GM18511 (cell line): ENCODE results near the gene GJC3.
"Not testable (repeated sequence)": the region's sequence is repeated elsewhere in the genome, so short reads cannot be mapped to it uniquely, and the experiment has no call there.

Experiments
- ATAC-seq: cut with Tn5 transposase; IDR thresholded peaks from one replicate; pipeline ENCODE4 v1.9.1; 2021; ENCODE audit warnings: mild to moderate bottlenecking, moderate library complexity; ENCODE audit not compliant: unreplicated experiment

Gene GJC3

DNA sequence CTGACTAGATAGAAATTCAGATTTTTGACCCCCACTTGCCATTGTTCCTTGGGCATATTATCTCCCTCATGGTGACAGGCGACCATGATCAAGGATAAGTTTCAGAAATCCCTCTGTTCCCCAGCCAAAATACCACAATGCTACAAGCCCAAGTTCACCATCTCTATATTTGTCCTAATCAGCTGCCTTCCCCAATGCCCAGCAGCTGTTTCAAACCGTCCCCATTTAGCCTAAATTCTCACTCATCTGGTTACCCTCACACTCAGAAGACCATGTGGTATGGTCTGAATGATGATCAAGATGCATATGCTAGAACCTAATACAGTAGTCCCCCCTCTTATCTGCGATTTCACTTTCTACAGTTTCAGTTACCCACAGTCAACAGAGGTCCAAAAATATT is 956 bp upstream of the GJC3 start:
- ATAC-seq, result no peak

DNA sequence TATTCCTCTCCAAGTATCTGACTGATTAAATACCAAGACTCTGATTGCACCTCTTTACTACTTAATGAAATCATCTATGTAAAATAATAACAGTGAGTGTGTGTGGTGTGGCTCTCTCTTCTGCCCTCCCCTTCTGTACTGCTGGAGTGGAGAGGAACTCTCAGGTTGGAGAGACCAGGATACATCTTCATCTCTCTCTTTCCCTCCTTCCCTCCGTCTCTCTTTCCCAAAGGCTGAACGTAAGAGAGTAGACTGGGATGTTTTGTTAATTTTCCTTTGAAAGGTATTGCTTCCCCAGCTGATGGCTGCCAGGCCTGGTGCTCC is 272 bp upstream of the GJC3 start:
- no peak for ATAC-seq

DNA sequence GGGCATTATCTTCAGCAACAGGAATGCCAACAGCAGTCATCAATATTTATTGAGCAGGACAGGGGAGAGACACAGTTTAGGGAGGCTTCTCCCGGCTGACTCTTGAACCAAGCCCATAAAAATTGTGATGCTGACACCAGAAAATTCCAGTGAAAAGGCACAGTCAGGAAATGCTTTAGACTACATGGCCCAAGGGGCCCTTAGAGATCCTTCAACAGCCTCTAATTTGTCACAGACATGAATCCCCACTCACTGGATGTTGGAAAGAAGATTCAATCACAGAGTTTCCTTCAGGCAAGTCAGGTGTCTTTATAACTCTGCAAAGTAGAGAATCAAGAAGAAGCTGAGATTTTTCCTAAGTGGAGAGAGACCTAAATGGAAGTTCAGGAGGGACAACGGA is 1.2 kb downstream of the GJC3 start:
- no peak for ATAC-seq

DNA sequence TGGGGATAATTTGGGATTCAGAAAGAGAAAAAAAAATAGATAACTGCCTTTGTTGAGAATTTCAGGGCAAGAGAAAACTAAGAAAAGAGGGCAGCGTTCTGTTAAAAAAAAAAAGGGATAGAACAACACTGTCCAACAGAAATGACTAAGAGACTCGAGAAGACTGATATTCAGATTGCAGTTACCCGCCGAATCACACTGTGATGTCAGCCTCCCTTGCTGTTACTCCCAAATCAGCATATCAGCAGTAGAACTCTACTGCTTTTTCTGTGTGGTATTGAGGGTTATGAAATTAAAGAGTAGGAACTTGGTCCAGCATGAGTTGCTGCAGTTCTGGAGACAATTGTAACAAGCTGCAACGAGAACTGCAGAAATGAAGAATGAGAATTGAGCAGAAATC is 1.9 kb downstream of the GJC3 start:
- ATAC-seq, result no peak

DNA sequence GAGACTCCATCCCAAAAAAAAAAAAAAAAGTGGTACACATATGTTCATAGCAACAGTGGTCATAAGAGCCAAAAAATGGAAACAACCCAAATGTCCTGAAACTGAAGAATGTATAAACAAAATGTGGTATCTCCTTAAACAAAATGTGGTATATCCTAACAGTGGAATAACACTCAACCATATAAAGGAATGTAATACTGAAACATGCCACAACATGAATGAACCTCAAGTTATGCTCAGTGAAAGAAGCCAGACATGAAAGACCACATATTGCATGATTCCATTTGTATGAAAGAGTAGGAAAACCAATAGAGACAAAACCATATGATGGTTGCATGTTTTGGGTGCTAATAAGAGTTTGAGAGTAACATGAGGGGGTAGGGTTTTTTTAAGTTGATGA is 3.1 kb downstream of the GJC3 start:
- ATAC-seq, result no peak

DNA sequence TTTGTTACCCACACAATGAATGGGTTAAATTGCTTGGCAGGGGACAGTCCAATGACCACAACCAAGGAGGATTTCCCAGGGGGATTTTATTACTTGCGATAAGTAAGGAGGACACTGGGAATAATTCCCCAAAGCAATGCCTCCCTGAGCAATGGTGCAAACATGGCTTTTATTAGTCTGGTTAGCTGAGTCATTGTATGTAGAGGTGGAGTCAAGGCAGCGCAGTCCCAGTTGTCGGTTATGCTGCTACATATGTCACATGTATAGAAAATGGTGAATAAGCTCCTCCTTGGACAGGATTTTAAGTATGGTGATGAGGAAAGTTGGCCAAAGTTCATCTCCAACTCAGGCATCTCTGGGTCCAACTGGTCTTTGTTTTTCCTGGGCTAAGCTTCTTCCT is 6.2 kb downstream of the GJC3 start:
- ATAC-seq, result no peak

DNA sequence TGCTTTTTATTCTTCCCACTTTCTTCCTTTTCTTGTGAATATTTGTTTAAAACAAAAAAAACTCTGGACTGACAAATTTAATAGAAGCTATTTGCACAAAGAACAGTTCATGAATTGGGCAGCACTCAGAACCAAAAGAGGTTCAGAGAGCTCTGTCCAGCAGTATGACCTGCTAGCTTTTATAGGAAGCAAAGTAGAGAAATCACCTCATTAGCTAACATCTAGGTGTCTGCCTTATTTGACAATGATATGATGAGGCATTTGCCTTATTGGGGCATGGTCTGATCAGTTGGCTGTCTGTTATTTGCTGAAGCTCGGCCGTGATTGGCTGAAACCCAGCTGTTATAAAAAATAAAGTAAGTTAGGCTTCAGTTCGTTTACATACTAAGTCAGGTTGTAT is 9.3 kb downstream of the GJC3 start:
- no peak for ATAC-seq

DNA sequence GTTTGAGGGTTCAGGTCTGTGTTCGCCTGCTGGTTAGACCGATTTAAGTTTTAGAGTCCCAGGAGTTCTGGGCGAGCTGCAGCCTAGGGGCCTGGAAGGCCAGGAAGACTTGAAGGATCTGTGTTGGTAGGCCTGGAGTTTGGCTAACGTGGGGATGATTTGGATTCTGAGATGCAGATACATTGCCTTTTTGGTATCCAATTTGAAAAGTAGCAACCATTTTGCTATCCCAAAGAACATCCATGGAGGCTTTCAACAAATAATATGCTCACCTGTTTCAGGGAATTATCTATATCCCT is 9.7 kb downstream of the GJC3 start:
- no peak for ATAC-seq

DNA sequence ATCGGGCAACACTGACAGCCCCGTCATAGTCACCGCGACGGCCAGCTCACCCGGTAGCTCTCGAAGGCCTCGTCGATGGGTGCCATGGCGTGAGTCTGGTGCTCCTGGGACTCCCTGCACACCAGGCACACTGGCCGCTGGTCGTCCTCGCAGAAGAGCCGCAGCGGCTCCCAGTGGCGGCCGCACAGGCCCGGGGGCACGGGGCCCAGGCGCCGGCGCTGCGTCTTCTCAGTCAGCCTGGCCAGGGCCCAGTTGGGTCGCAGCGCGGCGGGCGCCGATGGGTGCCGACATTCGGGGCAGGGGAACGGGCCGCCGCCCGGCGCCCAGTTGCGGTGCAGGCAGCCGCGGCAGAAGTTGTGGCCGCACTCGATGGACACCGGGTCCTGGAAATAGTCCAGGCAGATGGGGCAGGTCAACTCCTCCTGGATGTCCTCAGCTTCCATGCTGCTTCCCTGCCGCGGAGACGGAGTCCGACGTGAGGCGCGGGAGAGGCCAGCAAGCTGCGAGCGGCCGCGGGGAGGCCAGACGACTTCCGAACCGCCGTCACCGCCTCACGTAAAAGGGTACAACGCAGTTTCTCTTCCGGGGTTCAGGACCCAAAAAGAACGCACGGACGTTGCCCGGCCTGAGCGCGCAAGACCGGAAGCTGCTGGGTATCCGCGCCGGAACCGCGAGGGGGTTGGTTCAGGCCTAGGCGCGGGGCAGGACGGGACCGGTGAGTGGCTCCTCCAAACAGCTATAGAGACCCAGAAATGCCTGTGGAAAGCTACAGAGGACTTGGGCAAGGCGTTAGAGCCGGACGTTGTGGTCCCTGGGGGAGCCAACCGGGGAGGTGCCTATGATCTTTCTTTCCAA is 10.2 kb downstream of the GJC3 start, which contains the start of gene TRIM4:
Gene TRIM4, minus strand, starts transcription at position 572 of the 855 bp plus-strand sequence. Its CDS starts 129 bp downstream, at position 443.
- ATAC-seq, result peak; percentile 98

DNA sequence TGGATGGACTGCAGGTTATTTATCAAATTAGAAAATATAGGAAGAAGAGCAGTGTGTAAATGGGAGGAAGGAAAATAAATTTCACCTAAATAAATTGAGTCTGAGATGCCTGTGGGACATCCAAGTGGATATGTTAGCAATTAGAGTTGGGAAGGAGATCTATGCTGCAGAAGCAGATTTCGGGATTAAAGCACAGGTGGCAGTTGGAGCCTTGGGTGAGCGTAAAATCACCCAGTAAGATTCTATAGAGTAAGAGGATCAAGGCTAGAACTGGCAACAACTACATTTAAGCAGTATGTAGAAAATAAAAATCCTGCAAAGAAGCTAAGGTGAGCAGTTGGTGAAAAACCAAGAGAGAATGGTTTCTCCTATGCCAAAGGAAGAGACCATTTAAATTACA is 18.4 kb downstream of the GJC3 start:
- no peak for ATAC-seq

DNA sequence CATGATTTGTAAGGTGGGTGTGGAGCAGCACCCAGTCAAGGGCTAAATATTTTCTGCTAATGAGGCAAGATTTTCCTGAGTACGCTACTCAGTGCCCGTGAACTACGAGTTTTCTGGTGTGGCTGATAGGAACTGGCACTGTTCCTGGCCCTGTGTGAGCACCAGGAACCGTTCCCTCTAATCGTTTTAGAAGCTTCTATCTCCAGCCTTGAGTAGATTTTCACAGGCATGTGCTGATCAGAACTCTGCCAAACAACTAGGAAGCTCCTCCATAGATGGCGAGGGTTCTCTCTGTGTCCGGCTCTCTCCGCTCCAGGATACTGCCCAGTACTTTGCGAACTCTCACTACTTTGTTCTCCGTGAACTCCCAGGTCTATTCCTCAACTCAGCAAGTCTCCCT is 27.8 kb downstream of the GJC3 start:
- no peak for ATAC-seq

DNA sequence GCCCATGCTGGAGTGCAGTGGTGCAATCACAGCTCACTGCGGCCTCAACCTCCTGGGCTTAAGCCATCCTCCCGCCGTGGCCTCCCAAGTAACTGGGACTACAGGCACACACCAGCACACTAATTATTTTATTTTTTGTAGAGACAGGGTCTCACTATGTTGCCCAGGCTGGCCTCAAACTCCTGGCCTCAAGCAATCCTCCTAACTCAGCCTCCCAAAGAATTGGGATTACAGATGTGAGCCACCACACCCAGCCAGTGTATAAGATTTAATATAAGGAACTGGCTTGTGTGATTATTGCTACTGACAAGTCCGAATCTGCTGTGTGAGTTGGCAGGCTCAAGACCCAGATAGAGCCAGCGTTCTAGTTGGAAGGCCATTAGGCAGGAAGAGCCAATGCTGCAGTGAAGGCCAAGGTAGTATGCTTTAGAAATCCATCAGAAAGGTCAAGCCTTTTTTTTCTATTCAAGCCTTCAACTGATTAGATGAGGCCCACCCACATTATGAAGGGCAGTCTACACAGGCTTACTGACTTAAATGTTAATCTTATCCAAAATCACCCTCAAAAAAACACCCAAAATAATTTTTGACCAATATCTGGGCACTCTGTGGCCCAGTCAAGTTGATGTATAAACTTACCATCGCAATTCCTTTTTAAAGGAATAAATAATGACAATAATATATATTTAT is 29.4 kb downstream of the GJC3 start:
- no peak for ATAC-seq

DNA sequence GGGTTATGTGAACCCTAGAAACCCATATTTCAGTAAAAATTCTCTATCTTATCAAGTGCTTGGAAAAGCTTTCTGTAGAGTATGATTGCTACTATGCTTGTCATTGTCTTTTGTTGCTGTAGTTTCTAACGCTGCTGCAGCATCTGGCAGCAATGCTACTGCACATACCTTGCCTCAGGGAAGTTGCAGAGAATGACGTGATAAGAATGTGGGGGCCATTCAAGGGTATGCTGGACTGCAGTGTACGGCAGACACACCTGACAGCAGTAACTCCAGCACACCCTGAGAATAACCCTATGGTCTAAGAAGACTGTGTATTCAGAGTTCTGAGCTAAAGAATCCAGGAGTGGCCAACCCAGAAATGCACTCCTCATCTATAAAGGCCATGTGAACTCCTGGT is 30.6 kb downstream of the GJC3 start:
- no peak for ATAC-seq

DNA sequence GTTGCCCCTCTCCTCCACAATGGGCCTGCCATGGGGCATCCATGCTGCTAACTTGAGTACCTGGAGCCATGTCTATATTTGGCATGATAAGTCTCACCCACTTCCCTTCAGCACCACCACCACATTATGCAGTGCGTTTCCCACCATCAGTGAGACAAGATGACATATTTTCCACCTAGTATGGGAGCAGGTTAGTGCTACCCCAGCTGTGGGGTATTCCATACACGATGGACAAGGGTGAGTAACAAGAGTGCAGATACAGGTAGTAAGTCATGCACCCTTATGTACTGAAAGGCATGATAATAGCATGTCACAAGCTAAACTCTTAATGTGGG is 31.4 kb downstream of the GJC3 start:
- no peak for ATAC-seq

DNA sequence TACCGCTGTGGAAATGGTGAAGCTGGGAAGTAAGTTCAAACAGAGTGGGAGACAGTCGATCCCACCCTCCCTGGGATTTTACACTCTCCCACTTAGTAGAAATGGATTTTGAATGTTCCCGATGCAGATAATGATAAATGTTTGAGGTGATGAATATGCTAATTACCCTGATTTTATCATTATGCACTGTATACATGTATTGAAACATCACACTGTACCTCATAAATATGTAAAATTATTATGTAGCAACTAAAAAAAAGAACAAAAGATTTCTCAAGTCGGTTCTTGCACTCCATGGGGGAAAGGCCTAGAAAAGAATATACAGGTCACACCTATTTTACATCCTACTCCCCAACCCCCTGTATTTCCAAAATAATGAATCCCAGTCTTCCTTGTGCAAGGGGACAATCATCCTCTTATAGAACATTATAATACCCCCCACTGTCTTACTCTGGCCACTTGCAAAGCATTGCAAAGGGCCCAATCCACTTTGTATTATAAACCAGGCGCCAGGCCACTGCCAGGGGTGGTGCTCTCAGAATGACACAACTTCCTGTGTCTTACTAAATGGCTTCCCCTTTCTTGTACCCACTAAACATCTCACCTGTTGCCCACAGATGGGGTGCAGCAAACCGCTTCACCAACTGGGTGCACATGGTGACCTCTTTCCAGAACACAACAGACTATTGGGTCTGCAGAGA is 31.9 kb downstream of the GJC3 start:
- no peak for ATAC-seq

DNA sequence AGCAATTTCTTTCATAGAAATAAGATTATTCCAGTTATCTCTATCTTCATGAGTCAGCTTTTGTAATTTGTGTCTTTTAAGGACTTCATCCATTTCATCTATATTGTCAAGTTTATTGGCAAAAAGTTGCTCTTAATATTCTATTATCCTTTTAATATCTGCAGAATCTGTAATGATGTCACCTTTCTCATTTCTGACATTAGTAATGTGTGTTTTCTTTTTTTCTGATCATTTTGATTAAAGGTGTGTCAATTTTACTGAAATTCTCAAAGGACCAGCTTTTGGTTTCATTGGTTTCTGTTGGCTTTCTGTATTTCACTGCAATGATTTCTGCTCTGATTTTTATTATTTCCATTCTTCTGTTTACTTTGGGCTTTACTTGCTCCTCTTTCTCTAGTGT is 34.7 kb downstream of the GJC3 start:
- no peak for ATAC-seq

DNA sequence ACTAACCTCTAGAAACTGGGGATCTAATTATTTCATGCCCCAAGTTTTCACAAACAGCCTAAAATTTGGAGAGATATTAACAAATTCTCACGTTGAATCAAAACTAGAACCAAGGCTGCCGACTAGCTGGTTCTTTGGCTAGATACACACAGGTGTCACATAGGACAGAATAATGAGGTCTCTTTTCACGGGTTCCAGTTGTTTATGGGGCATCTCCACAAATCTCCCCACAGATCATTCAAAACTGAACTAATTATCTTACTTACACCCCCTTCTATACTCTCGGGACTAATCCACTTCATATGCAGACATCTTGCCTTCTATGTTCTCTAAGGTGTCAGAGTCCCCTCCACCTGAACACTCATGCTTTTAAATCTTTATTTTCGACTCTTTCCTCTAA is 36.1 kb downstream of the GJC3 start:
- no peak for ATAC-seq

DNA sequence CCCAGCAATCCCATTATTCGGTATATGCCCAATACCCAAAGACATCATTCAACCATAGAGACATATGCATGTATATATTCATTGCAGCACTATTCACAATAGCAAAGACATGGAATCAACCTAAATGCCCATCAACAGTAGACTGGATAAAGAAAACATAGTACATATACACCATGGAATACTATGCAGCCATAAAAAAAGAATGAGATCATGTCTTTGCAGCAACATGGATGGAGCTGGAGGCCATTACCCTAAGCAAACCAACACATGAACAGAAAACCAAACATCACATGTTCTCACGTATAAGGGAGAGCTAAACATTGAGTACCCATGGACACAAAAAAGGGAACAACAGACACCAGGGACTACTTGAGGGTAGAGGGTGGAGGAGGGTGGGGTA is 39.1 kb downstream of the GJC3 start:
- ATAC-seq, result not testable (repeated sequence)

DNA sequence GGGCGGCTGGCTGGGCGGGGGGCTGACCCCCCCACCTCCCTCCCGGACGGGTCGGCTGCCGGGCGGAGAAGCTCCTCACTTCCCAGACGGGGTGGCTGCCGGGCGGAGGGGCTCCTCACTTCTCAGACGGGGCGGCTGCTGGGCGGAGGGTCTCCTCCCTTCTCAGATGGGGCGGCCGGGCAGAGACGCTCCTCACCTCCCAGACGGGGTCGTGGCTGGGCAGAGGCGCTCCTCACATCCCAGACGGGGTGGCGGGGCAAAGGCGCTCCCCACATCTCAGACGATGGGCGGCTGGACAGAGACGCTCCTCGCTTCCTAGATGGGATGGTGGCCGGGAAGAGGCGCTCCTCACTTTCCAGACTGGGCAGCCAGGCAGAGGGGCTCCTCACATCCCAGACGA is 41.1 kb downstream of the GJC3 start:
- not testable (repeated sequence) for ATAC-seq

DNA sequence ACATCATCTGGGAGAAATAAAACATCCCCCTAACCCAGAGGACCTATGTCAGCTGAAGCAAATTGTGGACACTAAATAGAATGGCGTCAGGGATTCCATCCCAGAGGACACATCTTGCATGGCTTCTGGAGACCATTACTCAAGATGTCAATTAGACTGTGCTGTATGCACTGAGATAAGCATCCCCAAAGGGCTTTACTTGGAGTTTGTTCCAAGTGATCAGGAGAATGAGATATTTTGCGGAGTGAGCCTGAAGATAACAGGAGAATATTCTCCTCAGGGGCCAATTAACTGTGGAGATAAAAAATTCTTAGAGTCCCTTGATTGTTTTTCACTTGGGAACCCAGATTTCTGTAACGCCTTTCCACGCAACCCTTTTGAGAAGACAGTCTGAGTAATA is 48.0 kb downstream of the GJC3 start:
- no peak for ATAC-seq

DNA sequence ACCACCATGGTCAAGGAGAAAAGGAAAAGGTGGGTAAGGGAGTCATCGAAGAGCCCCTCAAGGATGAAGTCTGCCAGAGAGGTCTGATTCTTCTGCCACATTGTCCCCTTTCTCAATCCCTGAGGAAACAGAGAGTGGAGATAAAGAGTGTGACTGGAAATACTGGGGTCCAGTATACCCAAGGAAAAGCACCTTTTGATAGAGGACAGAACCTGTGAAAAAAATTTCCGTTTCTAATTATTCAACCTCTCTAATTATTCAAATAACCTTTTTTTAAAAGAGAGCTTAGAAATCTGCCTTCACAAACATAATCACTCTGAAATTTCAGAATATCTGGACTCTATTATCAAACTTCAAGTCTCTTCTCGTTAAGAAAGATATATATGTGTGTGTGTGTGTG is 52.5 kb downstream of the GJC3 start, which contains the start of gene OR2AE1:
Gene OR2AE1, minus strand, starts transcription at position 101 of the 400 bp plus-strand sequence. Its CDS starts 0 bp downstream, at position 101.
- no peak for ATAC-seq

DNA sequence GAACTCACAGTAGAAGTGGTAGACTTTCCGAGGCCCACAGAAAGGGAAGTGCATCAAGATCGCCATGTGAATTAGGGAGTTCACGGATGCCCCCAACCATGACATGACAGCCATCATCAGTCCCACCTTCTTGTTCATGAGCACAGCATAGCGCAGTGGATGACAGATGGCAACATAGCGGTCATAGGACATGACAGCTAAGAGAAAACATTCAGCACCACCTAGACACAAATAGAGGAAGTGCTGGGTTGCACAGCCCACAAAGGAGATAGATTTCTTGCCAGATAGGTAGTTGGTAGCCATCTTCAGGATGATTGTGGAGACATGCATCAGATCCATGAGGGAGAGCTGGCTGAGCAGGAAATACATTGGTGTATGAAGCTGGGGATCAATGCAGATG is 52.9 kb downstream of the GJC3 start:
- ATAC-seq, result no peak
